CD4-positive, alpha-beta T cell treated with Interleukin-15 for 1 hour (primary cell): ENCODE data around the gene SLC1A4.
"Not testable (repeated sequence)": the region's sequence is repeated elsewhere in the genome, so short reads cannot be mapped to it uniquely, and the experiment has no call there.

ENCODE experiments used
- DNase-seq: peaks from one replicate; pipeline ENCODE4 v3.0.0-alpha.2; 2020

Gene SLC1A4

GRCh38 chr2:64989126-64989981 lies at the start of gene SLC1A4:
Gene SLC1A4, plus strand, starts transcription at chr2:64989399. Its CDS starts 245 bp downstream, at chr2:64989644.
- DNase-seq = peak; percentile 86

- DNase-seq = no peak
These were observed 48.1 kb upstream of the SLC1A4 start for GRCh38 chr2:64941143-64941542.

- DNase-seq = no peak
These were observed 47.4 kb upstream of the SLC1A4 start for GRCh38 chr2:64941801-64942200.

- DNase-seq = no peak
These were observed 46.5 kb upstream of the SLC1A4 start for GRCh38 chr2:64942693-64943092.

GRCh38 chr2:64943387-64944150 lies 45.6 kb upstream of the SLC1A4 start:
- DNase-seq = no peak

- no peak for DNase-seq
These were observed 44.7 kb upstream of the SLC1A4 start for GRCh38 chr2:64944484-64944883.

- DNase-seq = peak; percentile 73
These were observed 43.0 kb upstream of the SLC1A4 start for GRCh38 chr2:64945973-64946768.

- no peak for DNase-seq
These were observed 42.4 kb upstream of the SLC1A4 start for GRCh38 chr2:64946769-64947247.

GRCh38 chr2:64947885-64948284 lies 41.3 kb upstream of the SLC1A4 start:
- DNase-seq = no peak

GRCh38 chr2:64950226-64951160 lies 38.7 kb upstream of the SLC1A4 start:
- no peak for DNase-seq

GRCh38 chr2:64951306-64951953 lies 37.8 kb upstream of the SLC1A4 start:
- no peak for DNase-seq

GRCh38 chr2:64952096-64952495 lies 37.1 kb upstream of the SLC1A4 start:
- DNase-seq = no peak

GRCh38 chr2:64952511-64953482 lies 36.4 kb upstream of the SLC1A4 start:
- DNase-seq = no peak

GRCh38 chr2:64955467-64955866 lies 33.7 kb upstream of the SLC1A4 start:
- no peak for DNase-seq

GRCh38 chr2:64957109-64957903 lies 31.9 kb upstream of the SLC1A4 start:
- no peak for DNase-seq

- DNase-seq = no peak
These were observed 30.6 kb upstream of the SLC1A4 start for GRCh38 chr2:64958556-64958955.

GRCh38 chr2:64960819-64961218 lies 28.4 kb upstream of the SLC1A4 start:
- DNase-seq = no peak

- not testable (repeated sequence) for DNase-seq
These were observed 26.1 kb upstream of the SLC1A4 start for GRCh38 chr2:64963138-64963537.

- DNase-seq = no peak
These were observed 25.5 kb upstream of the SLC1A4 start for GRCh38 chr2:64963719-64964118.
